ENCODE results near the gene RAB40C.

RAB40C gene

DNA sequence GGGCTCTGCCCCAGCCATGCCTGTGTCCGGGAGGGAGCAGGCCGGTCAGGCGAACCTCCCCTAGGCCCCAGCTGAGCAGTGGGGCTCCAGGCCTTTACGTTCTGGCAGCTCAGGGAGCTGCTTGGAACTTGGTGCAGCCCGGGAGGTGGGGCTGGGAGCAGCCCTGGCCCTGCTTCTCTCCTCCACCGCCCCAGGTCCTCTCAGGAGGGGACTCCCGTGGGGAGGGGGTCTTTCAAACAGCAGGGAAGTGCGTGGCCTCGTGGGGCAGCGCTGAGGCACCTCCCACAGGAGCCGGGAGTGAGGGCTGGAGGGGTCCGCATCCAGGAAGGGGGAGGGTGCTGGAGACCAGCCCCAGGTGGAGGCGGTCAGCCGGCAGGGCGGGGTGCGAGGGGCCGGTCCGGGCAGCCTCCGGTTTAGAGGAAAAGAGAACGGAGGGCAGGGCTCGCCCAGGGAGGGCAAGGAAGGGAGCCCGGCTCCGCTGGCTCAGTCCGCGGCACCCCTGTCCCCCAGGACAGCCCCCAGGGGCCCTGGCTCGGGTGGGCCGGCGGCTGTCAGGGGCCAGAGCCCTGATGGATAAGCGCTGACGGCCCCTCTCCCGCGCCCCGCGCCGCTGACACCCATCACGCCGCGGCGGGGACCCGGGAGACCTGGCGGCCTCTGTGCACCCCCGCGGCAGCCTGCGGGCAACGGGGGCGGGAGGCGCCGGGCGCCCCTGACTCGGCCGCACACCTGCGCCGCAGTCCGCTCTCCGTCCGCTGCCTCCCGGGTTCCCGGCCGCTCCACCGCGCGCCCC, 30.3 kb upstream of the RAB40C start:
- no peak for DNase-seq (ENCODE audit: low read depth in 2 of 2)

DNA sequence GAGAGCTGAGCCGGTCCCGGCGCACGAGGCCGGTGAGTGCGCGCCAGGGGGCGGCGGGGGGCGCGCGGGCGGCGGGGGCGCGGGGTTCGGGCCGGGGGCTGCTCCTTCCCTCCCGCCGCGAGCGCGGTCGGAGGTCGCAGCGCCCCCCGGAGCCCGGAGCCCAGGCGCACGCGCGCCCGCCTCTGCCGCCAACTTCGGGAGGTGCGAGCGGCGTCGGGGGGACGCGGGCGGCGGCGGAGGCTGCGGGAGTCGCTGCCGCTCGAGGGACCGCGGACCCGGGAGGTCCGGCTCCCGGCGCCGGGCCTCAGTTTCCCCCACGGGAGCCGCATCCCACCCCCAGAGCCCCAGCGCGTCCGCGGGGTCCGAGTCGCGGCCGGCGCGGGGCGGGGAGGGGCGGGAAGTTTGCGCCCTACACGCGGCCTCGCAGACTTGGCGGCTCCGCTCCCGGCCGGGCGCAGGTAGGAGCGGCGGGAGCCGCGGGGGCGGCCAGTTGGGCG, 29.6 kb upstream of the RAB40C start, which contains the start of gene PRR35:
Gene PRR35 (plus strand): TSS at position 191 of the 497 bp plus-strand sequence. CDS start 2,901 bp downstream, outside the sequence.
- no peak for DNase-seq (ENCODE audit: low read depth in 2 of 2)

DNA sequence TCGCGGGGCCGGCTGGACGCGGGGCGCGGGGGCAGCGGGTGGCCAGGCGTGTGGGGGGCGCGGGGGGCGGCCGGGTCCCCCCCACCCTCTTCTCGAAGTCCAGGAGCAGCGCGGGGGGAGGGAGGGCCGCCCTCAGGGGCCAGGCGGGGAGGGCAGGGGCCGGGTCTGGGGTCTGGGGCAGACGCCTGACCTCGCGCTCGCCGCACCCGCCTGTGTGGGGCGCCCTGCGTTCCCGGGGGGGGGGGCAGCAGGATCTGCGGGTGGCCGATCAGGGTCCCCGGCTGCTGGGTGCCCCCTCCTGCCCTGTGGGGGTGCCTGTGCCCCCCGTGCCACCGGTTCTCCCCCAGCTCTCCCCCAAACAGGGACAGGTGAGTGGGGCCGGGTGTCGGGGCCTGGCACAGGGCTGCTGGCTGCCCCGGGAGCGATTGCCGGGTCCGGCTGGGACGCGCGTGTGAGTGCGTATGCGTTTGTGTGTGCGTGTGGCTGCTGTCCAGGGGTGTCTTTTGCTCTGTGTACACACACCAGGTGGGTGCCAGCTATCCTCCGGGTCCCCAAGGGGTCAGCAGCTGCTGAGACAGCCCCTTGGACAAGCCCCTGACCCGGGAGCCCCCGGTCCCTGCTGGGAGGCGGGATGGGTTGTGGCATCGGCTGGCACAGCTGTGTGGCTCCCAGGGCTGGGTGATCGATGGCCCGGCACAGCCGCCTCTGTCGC, 29.0 kb upstream of the RAB40C start:
- no peak for DNase-seq (ENCODE audit: low read depth in 2 of 2)

DNA sequence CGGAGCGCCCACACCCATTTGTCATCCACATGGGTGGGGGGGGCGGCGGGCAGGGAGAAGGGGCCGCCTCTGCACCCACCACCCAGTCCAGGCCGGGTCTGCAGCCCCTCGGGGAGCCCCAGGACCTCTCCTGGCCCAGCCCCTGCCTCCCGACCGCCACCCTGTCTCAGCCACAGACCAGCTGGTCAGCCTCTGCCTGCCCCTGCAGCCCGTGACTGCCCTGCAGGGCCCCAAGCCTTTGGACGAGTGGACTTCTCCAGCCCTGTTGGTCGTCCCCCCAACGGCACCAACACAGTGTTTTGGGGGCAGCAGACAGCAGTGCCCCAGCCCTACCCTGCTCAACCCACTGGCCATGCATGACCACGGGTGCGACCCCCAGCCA, 28.5 kb upstream of the RAB40C start:
- DNase-seq (ENCODE audit: low read depth in 2 of 2), result no peak

DNA sequence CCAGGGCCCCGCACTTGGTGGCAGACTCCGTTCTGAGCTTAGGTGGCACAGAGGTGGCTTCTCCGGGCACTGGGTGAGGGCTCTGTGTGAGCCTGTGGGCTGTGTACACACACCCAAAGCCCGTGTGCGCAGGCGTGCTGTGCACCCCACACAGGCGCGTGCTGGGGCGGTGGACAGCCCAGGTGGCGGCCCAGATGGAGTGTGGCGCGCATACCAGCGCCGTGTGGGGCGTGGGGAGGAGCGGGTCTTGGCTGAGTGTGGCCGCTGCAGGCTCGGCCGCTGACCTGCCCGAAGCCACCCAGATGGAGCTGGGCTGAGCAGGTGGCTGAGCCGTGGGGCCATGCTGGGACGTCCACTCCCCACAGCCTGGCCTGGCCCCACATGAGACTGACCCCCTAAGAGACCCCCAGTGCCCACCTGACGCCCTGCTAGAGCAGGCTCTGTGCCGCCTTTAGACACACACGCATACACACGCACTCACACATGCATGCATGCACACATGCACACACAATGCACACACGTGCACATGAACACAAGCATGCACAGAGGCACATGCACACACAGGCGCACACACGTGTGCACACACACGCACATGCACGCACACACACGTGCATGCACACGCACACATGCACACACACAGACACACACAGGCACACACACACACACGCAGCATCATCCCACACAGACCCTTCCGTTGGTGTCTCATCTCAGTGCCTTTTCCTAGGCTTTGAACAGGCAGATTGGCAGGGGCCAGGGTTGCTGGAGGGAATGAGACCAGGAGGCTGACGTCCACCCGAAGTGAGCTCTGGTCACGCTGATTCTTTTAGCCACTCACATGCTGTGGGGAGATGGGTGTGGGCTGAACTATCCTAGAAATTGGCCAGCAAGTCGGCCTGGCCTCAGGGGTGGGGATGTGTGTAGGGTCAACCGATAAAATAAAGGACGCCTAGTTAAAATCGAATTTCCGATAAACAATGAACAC, 27.6 kb upstream of the RAB40C start:
- DNase-seq (ENCODE audit: low read depth in 2 of 2), result no peak

DNA sequence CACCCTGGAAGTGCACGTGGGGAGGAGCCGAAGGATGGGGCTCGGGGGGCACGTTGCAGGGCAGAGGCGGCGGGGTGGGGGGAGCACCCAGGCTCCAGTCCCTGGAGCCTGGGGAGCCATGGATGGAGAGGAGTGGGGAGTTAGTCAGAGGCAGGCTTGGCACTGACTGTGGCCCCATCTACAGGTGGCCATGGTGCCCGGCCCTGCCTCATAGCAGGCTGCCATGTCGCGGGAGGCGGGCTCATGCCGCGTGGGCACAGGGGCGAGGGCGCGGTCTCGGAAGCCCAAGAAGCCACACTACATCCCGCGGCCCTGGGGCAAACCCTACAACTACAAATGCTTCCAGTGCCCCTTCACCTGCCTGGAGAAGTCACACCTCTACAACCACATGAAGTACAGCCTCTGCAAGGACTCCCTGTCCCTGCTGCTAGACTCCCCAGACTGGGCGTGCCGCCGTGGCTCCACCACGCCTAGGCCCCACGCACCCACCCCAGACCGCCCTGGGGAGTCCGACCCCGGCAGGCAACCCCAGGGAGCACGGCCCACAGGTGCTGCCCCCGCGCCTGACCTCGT, 26.7 kb upstream of the RAB40C start:
- DNase-seq (ENCODE audit: low read depth in 2 of 2), result no peak

DNA sequence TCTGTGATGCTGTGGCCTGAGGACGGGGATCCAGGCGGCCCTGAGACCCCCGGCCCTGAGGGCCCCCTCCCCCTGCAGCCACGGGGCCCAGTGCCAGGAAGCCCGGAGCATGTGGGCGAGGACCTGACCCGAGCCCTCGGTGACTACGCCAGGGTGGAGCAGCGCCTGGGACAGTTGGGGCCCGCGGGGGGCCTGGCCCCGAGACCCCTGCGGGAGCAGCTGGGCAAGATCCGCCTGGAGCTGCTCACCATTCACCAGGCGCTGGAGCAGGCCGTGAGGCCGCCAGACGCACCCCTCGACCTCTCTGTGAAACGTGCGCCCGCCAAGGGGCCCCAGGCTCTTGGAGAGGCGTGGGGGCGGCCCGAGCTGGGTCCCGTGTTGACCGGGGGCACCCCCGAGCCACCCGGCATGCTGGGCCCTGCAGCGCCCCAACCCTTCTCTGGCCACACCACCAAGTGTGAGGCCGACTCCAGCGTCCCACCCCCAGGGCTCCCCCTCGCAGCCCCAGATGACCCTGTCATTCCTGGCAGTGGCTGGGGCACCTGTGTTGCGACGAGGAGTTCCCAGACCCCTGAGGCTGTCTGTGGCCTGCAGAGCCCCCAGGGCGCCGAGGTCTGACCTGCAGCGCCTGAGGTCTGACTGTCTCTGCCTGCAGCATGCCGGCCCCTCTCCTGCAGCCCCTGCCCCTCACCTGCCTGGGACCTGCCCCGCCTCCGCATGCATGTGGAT, 25.0 kb upstream of the RAB40C start:
- no peak for DNase-seq (ENCODE audit: low read depth in 2 of 2)

DNA sequence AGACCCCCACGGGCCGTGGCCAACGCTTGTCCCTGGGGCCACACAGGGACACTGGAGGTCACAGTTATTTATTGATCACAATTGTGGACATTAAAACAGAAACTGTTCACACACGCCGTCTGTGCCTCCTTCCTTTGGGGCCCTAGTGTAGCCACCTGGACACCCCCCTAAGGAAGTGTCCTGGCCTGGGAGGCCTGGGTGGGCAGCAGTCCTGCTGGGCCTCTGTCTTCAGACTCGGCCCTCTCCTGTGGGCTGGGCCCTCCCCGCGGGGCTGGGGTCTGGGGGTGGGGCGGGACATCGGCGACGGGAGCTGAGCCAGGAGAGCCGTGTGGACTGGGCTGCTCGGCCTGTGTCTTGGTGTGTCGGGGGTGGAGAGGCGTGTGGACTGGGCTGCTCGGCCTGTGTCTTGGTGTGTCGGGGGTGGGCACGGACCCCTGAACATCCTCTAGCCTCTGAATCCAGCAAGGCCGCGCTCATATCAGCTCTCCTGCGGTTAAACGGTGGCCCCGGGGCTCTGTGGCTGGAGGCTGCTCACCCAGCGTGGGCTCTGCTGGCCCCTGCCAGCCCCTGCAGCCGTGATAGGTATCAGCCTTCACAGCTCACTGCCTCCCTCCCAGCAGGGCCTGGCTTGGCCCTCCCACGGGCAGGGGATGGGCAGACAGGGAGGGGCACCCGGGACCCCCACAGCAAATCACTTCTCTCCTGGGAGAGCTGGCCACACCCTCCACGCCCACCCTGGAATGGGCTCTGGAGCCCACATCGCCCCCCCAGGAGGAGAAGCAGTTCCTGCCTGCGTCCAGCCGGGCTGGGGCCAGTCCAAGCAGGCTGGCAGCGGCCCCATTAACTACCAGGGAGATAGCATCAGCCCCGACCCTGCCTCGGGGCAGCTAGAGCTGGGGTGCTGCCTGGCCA, 24.2 kb upstream of the RAB40C start:
- no peak for DNase-seq (ENCODE audit: low read depth in 2 of 2)

DNA sequence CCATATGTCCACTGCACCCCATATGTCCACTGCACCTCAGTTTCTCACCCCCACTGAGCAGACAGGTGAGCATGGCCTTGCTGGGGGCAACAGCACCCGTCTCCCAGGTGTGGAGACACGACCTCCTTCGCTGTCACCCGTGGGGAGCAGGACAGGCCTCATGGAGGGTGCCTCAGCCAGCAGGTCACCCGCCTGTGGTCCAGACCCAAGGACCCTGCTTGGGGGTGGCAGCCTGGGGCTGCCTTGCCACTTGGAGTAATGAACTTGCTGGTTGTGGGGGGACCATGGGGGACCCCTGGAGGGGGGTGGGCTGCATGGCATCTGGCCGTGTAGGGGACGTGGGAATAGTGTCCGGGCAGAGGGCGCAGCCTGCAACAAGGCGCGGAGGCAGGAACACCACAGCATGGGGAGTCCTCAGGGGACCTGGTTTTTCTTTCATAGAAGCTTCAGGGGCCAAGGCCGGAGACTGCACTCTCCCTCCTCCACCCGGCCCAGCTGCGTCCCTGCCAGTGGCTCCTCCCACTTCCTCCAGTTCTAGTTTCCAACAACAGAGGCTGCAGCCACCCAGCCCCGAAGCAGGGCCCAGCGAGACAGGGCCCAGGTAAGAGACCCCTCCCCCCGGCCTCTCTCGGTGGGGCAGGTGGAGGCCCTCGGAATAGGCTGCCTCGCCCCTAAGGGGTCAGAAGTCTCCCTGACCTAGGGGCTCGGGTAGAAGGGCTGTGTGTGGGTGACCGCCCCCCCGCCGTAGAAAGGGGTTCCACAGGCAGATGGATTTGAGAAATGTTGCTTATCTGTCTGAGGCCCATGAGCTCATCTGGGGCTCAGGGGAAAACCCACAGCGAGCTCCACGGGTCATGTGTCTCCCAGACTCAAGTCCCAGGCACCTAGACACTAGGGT, 23.1 kb upstream of the RAB40C start, which contains the start of gene NHLRC4:
Gene NHLRC4 (plus strand): TSS at position 531 of the 898 bp plus-strand sequence. CDS start 1,043 bp downstream, outside the sequence.
- peak in 1 of 2 donors; percentile 28 for DNase-seq (ENCODE audit: low read depth in 2 of 2)

DNA sequence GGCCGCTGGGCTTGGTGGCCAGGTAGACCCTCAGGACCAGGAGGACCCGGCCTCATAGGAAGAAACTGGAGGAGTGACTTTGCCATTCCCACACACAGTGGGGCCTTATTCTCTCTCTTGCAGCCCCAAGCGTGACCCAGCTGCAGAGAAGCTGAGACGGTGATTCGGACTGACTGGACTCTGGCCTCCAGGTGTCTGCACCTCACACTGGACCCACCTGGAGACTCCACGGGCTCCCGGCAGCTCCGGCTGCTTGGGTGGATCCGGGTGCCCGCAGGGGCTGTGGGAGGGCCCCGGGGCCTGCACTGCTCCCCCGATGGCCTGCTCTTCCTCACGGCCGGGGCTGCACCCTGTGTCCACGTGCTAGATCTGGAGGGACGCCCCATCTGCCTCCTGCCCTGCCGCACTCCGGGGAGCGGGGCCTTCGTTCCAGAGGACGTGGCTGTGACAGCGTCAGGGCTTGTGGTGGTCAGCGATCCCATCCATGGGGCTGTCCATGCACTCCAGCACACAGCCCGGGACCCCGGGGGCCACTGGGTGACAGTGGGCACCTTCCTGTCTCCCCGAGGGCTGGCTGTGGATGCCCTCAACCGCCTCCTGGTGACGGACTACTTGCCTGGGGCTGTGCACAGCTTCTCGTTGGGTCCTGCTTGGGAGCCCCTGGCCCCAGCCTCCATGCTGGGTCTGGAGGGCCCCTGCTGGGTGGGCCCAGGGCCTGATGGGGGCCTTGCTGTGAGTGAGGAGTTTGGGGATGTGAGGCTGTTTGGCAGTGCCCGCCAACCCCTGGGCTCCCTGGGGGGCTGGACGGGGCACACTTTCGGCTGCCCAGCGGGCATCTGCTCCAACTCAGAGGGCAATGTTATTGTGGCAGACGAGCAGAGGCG, 22.3 kb upstream of the RAB40C start:
- DNase-seq (ENCODE audit: low read depth in 2 of 2), result no peak

DNA sequence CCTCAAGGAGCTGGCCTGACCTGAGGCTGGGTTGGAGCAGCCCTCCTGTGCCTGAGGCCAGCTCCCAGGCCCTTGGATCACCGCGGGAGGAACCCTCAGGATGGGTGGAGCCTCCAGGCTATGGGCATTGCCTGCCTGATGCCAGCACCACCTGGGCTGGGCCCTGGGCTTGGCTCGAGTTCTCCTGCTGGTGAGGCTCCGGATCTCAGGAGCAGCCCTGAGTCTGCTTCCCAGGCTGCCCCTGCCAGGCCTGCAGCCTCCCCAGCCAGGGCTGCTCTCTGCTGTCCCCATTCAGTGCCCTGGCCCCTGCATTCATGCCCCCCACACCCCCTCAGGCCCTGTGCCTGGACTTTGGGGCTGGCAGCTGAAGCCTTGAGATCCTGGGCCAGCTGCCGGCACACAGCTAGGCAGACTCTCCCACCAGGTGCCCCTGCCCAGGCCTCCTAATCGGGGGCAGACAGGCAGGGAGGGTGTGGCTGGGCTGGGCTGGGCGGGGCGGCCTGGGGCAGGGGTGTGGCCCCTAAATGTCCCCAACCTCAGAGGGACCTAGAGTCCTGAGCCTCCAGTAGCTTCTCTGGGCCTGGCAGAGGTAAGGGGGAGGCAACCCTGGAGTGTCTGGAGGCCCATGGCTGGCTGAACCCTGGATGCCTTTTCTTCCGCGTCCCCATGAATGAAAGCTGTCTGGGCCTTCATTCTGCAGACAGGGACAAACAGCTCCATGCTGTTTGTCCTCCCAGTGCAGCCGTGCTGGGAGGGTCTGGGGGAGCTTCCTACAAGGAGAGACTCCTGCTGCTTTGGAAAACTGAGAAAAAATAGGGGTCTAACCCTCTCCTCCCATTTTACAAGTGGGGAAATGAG, 21.2 kb upstream of the RAB40C start:
- no peak for DNase-seq (ENCODE audit: low read depth in 2 of 2)

DNA sequence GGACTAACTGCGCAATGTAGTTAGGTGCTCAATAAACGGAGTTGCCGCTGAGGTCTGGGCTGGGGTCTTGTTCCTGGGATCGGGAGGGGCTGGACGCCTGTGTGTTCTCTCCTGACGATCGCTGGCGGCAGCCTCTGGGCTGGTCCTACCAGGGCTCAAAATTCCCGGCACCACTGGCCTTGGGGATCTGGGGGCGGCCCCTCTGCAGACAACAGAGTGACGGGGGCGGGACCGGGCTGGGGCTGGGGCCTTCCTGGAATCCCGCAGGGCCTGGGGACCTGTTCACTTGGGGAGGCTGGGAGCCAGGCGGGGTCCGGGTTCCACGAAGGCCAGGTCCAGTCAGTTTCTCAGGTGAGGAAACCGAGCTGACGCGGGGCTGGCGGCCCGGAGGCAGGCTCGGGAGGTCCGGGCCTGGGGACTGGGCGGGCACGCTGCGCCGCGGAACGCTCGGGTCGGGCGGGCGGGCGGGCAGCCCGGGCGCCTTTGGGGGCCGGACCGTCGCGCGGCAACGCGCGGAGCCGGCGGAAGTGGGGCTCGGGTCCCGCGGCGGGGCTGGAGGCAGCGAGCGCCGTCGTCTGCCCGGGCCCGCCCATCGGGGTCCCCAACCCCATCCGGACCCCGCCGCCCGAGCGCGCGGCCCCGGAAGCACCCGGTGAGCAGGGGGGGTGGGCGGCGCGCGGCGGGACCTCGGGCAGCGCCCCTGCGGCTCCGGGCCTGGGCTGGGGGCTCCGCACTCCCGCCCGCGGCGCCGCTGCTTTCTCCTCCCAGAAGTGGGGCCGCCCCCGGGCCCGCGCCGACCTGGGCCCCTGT, 20.2 kb upstream of the RAB40C start, which contains the start of gene PIGQ:
Gene PIGQ (plus strand): TSS at position 524 of the 810 bp plus-strand sequence. CDS start 4,107 bp downstream, outside the sequence.
- DNase-seq (ENCODE audit: low read depth in 2 of 2), result peak; percentile 49 to 54

DNA sequence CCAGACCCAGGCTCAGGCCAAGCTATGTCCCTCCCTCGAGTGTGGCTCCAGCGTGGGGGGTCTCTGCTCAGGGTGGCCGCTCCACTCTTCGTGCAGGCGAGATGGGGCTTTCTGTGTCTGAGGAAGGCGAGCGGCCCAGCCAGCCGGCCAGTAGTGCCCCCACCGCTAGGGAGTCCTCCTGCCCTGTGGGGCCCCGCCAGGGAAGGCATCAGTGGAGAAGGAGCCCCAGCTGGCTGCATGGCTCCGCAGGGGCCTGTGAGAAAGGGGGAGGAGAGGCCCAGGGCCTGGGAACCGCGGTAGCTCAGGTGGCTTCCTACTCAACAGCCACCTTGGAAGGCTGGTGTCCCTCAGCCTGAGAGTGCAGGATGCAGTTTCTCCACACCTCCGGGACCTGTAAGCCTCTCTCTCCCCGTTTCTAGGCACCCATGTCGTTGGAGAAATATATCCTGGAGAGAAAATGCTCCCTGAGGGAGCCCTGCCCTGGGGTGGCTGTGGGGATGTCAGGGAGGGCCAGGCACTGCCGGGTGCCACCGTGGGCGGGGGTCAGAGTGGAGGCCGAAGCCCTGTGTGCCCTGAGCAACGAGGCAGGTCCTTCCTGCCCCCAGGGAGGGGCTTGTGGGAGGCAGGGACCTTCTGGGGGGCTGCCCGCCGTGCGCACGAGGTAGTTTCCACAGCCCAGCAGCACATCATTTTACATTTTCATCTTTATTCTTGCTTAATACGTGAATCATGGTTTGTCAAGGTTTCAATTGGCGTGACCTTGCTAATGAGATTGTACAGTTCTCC, 16.8 kb upstream of the RAB40C start:
- no peak for DNase-seq (ENCODE audit: low read depth in 2 of 2)

DNA sequence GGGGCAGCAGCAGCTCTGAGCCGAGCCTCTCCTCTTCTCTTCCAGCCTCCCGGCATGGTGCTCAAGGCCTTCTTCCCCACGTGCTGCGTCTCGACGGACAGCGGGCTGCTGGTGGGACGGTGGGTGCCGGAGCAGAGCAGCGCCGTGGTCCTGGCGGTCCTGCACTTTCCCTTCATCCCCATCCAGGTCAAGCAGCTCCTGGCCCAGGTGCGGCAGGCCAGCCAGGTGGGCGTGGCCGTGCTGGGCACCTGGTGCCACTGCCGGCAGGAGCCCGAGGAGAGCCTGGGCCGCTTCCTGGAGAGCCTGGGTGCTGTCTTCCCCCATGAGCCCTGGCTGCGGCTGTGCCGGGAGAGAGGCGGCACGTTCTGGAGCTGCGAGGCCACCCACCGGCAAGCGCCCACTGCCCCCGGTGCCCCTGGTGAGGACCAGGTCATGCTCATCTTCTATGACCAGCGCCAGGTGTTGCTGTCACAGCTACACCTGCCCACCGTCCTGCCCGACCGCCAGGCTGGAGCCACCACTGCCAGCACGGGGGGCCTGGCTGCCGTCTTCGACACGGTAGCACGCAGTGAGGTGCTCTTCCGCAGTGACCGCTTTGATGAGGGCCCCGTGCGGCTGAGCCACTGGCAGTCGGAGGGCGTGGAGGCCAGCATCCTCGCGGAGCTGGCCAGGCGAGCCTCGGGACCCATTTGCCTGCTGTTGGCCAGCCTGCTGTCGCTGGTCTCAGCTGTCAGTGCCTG, 15.7 kb upstream of the RAB40C start:
- no peak for DNase-seq (ENCODE audit: low read depth in 2 of 2)

Measured in activated CD4-positive, alpha-beta T cell treated with anti-CD3 and anti-CD28 coated beads for 24 hours (primary cell).